Measurements from ENCODE around the gene SULT2B1.

SULT2B1 gene

GRCh38 chr19:48598996-48599700, 47.2 kb downstream of the SULT2B1 start:
- DNase-seq, result no peak

DNA sequence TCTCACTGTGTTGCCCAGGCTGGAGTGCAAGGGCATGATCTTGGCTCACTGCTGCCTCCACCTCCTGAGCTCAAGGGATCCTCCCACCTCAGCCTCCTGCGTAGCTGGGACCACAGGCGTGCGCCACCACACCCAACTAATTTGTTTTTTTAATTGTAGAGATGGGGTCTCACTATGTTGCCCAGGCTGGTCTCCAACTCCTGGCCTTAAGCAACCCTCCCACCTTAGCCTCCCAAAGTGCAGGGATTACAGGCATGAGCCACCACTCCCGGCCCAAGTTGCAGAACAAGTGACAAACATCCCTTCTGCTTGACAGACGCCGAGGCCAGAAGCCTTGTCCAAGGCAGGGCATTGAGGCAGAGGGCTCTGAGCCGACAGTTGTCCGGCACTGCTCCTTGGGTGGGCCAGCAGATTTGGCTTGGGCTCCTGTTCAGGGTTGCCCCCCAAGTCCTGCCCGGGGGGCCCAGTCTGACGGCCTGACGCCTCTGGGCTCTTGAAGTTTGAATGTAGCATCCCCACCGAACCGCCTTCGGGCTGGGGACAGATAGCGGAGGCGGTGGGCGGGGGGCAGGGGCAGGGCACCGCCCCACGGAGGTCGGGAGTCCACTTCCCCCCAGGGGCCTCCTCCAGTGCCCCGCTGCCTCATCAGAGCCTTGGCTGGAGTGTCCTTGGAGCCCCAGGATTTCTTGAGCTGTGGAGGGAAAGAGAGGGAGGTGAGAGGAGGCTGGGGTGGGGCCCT, 48.9 kb downstream of the SULT2B1 start:
- no peak for DNase-seq

DNA sequence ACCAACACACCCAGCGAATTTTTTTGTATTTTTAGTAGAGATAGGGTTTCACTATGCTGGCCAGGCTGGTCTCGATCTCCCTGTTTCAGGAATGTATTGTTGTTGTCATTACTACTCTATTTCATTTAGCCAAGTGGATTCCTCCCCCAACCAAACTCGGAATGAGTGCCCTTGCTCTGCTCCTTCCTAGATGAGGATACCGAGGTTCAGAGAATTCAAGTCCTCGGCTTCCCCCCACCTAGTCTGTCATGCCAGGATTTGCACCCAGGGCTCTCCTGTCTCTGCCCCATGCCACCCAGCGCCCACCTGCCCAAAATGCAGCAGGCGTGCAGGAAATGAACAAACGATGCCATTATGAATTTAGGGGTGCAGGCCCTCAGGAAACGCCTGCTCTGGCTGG, 51.0 kb downstream of the SULT2B1 start:
- no peak for DNase-seq

- no peak for DNase-seq
Observed at GRCh38 chr19:48603449-48603848, 51.5 kb downstream of the SULT2B1 start.

DNA sequence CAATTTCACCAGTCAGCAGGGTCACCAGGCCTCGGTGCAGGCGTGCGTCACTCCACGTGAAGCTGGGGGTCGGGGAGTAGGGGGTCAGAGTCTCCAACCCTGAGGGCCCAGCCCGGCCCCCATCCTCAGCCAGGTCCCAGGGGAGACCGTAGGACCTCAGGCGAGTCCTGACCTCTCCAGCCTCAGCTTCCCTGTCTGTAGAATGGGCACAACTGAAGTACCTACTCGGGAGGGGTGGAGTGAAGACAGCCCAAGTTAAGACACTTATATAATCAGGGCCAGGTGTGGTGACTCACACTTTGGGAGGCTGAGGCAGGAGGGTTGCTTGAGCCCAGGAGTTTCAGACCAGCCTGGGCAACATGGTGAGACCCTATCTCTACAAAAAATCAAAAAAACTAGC, 51.9 kb downstream of the SULT2B1 start:
- no peak for DNase-seq

DNA sequence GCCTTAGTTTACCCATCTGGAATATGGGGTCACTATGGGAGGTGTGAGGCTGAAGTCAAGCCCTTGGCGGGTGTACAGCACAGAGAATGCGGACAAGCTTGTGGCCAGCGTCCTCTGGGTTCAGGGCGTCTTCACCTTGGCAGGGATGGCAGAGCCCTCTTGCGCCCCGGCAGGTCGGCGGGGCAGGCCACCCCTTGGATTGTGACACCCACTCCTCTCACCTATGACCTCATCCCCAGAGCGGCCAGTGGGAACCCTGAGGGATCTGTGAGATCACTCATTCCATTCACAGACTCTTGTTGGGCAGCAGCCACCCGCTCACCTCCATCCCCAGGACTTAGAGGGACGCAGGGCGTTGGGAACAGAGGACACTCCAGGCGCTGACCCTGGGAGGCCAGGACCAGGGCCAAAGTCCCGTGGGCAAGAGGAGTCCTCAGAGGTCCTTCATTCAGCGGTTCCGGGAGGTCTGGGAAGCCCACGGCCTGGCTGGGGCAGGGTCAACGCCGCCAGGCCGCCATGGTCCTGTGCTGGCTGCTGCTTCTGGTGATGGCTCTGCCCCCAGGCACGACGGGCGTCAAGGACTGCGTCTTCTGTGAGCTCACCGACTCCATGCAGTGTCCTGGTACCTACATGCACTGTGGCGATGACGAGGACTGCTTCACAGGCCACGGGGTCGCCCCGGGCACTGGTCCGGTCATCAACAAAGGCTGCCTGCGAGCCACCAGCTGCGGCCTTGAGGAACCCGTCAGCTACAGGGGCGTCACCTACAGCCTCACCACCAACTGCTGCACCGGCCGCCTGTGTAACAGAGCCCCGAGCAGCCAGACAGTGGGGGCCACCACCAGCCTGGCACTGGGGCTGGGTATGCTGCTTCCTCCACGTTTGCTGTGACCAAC, 54.7 kb downstream of the SULT2B1 start, which contains the start of gene SPACA4:
Gene SPACA4 (plus strand): TSS at position 280 of the 896 bp plus-strand sequence. CDS start 237 bp downstream, at position 517.
- no peak for DNase-seq

DNA sequence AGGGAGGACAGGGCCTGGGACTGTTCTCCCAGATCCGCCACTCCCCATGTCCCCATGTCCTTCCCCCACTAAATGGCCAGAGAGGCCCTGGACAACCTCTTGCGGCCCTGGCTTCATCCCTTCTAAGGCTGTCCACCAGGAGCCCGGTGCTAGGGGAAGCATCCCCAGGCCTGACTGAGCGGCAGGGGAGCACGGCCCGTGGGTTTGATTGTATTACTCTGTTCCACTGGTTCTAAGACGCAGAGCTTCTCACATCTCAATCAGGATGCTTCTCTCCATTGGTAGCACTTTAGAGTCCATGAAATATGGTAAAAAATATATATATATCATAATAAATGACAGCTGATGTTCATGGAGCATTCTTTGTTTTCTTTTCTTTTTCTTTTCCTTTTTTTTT, 55.4 kb downstream of the SULT2B1 start:
- no peak for DNase-seq

DNA sequence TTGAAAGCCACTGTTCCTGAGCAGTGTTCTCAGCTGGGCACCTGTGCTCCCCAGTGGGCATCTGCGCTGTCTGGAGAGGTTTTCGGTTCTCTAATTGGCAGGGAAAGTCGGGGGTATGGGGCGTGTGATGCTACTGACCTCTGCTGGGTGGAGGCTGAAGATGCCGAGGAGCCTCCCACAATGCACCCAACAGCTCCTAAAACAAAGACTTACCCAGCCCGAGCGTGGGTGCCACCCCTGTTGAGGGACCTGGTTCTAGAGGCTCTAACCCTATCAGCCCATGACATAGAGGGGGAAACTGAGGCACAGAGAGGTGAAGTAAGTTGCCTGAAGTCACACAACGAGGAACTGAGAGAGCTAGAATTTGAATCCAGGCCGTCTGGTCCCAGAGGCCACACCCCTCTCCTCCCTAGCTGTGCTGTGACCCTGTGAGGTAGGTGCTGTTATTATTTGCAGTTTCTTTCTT, 56.9 kb downstream of the SULT2B1 start:
- peak in 11 of 56 donors; percentile 9 to 55 (median 23) for DNase-seq

DNA sequence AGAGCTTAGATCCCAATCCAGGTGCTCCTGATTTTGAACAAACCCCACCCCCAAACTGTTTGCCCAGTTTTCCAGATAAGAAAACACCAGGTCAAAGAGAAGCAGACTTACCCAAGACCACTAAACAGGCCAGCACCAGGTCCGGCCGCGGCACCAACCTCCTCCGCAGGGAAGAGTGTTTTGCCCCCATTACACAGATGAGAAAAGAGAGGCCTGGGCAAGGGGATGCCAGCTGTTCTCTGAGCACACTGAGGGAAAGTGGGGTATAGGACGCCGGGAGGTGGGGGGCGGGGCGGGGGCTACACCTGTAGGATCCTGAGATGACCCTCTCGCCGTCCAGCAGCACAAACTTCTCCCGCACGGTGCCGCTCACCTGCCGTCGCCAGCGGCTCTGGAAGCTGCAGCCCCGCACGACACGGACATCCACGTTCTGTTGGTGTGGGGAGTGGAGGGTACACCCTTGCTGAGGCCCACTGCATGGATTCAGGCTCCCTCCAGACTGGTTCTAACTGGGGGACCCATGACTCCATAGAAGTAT, 57.7 kb downstream of the SULT2B1 start:
- DNase-seq, result no peak

- no peak for DNase-seq
Observed at GRCh38 chr19:48611872-48612271, 59.9 kb downstream of the SULT2B1 start.

DNA sequence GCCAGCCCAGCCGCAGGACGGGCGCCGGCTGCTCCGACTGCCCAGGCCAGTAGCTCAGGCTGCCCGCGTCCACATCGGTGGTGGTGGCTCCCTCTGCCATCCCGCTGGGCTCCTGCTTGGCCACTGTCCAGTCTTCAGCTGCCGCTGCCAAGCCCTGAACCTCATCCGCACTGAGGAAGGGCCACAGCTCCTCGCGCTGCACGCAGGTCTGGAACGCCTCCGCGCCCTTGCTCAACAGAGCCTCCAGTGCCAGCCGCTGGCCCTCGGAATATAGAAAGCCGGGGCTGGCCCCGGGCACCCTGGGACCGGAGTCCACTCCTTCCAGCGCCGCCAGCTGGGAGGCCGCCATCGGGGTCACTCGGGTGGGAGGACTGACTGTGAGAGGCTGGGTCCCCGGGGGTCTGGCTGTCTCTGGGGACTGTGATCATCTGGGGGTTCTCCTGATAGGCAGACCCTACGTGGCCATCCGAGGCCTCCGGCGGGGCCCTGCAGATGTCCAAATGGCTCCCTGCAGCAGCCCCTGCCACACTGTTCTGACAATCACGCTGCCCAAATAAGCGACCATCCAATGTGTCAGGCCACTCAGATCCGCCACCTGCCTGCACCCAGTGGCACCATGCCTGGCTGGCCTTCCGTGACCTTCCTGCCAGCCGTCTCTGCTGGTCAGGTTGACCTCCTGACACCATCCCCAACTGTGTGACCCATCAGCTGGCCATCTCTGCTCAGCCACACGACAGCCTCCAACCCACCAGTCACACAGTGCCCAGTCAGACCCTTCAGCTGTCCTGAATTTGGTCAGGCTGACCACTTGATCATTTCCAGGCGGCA, 61.3 kb downstream of the SULT2B1 start:
- peak in 32 of 56 donors; percentile 16 to 73 (median 36) for DNase-seq

GRCh38 chr19:48613852-48614435, 62.0 kb downstream of the SULT2B1 start:
- no peak for DNase-seq

DNA sequence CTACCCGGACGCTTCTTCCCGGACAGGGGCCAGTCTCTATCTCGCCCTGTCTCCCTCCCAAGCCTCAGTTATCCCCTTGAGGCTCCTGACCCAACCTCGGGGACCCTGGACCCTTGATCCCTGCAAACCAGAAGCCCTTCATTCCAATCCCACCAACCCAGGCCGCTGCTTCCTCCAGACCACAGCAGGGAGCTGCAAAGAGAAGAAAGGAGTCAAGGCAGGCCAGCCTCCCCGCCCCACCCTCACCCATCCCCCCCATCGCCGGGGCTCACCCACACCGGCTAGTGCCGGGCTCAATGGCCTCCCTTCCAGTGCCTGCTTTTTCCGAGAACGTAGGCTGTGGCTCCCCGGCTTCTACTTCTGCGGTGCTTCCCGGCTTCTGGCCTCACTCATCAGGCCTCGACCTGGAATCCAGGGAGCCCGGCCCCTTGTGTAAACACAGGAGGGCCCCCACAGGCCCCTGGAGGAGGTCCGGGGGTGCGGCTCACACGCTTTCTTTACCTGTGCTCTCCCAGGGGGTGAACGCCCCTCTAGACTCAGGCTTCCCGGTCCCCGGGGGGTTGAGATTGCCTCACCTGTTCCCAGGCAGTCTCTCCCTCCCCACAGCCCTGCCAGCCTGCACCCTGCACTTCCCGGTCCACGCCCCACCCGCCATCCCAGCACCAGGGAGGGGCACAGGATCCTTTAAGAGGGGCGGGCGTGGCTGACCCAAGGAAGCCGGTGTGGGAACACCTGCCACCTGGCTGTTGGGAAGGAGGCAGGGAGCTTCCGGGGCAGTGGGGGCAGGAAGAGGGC, 62.7 kb downstream of the SULT2B1 start, which contains the start of gene FAM83E:
Gene FAM83E (minus strand): TSS at position 641 of the 795 bp plus-strand sequence. CDS start 1,704 bp downstream, outside the sequence.
- no peak for DNase-seq

DNA sequence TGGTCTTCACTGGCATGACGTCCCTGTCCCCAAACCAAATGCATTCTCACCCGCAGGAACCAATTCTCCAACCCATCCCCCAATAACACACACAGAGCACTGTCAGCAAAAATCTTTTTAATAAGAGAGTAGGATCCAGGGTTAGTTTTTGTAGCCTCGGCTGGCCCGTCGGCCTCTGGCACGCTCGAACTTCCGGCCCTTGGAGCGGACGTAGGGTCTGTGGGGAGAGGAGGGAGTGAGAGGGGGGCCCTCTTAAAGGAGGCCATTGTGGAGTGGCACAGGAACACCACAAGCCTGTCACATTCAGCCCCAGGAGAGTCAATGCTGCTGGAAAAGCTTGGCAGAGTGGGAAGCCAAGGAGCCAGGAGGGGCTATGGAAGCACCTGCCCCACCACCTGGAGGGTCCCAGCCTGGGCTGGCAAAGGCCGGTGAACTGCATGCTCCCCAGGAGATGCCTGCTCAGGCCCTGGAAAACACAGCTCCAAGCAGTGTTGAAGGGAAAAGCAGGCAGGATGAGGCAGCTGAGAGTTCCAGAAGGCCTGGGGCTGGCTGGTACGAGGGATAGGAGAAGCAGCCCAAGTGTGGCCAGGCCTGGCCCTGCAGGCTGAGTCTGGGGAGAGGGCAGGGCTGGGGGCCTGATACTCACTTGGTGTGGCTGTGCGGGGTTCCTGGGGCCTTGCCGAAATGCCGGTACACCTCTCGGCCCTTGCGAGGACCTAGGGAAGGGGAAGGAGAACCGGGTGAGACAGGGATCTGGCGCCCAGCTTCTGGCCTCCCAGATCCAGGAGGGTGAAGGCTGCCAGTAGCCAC, 63.5 kb downstream of the SULT2B1 start:
- no peak for DNase-seq

DNA sequence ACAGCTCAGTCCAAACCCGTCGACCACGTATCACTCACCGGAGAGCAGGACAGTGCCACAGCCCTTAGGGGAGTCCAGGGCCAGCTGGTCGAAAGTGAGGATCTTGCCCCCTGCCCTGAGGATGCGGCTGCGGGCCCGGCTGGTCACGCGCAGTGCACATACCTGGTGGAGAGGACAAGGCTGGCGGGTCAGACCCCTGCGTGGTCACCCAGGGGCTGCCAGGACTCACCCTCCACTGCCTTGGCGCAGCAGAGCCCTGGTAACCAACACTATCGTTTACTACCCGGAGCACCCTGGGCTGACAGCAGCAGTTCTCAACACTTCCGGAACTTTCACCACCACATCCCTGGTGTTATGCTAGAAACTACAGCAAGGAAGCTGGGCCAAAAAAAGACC, 64.1 kb downstream of the SULT2B1 start:
- DNase-seq, result no peak

DNA sequence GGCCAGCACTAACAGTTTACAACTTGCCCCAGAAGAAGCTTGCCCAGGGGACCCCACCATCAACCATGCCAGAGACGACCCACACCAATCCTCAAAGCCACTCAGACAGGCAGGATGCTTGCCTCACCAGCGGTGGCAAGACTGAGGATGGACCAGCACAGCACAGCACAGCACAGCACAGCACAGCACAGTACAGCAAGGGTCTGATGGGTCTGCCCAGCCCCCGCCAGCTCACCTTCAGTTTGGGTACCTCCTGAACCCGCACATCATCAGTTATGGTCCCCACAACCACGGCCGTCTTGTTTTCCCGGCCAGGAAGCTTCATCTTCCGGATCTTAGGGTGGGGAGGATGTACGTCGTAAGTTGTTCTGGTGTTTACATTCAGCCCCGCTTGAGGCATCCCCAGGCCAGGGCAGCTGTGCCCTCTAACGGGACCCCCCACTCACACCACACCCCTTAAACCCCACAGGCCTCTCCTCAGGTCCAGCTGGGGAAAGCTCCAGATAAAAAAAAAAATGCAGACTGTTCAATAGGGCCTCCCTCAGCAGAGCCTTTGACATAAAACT, 64.6 kb downstream of the SULT2B1 start:
- no peak for DNase-seq

DNA sequence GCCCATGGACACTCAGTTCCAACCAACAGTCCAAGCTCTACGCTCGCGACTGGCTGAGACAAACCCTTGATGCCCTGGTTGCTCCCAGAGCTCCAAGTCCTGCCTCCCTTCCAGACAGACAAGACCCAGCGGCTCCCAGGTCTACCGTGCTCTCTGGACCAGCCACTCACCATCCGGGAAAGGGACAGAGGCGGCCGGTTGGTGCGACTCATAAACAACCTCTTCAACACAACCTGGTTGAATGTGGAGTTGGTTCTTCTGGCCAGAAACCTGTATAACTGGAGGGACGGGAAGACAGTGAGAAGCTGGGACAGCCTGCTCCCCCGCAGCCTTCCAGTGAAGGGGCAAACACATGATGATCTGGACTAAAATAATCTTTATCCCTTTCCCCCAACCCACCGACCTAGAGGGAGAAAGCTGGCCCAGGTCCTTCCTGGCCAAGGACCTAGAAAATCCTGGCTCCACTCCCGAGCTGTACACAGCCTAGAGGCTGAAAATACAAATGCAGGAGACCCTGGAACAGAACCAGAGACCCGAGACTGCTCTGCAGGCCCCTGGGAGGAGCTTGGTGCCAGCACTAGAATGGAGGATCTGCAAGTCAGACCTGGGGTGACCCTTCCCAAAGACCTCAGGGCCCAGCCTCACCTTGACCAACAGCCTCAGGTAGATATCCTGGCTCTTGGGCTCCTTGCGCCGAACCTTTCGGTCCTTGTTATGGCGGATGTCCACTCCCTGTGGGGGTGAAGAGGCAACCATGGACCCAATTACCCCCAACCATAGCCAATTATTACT, 65.4 kb downstream of the SULT2B1 start:
- DNase-seq, result peak in 7 of 56 donors; percentile 13 to 43 (median 29)

All from nucleus accumbens (tissue), 56 donors.